ENCODE results near the gene C19orf81. TPM values are rescaled to one million over a fixed set of nuclear protein-coding genes. Genes with fewer than 3 reads are reported as not detected.

The C19orf81 gene
- polyA plus RNA-seq, 1 donor from 2014 or later: 1.3 TPM

GRCh38 chr19:50696094-50696483 lies 46.8 kb downstream of the C19orf81 start:
- H3K27ac Mint-ChIP-seq: no peak overlapping the region
- H3K9me3 Mint-ChIP-seq: peaks cover 0 to 4% (median 0%) of the 10 kb centered on the region in 3 donors
- H3K36me3 Mint-ChIP-seq: no peaks in the 10 kb centered on the region
- peaks cover 0 to 2% (median 2%) of the 10 kb centered on the region in 3 donors for H3K4me1 Mint-ChIP-seq
- no peak overlapping the region for H3K4me3 Mint-ChIP-seq
- peaks cover 41% of the 10 kb centered on the region for H3K27me3 Mint-ChIP-seq

GRCh38 chr19:50697414-50698124 lies 48.3 kb downstream of the C19orf81 start:
- Mint-ChIP-seq H3K9me3 (peaks cover 0 to 4% (median 0%) of the 10 kb centered on the region in 3 donors), H3K27ac (no peak overlapping the region), H3K4me3 (no peak overlapping the region)

GRCh38 chr19:50701367-50701985 lies 52.2 kb downstream of the C19orf81 start:
- no peak overlapping the region for H3K4me3 Mint-ChIP-seq
- H3K4me1 Mint-ChIP-seq: peaks cover 0 to 2% (median 0%) of the 10 kb centered on the region in 3 donors
- H3K27me3 Mint-ChIP-seq: peaks cover 37% of the 10 kb centered on the region
- H3K36me3 Mint-ChIP-seq: no peaks in the 10 kb centered on the region
- H3K9me3 Mint-ChIP-seq: peaks cover 0 to 4% (median 0%) of the 10 kb centered on the region in 3 donors
- H3K27ac Mint-ChIP-seq: no peak overlapping the region

More at GRCh38 chr19:50697414-50698124, 48.3 kb downstream of the C19orf81 start:
- H3K4me1 Mint-ChIP-seq: peaks cover 0 to 2% (median 2%) of the 10 kb centered on the region in 3 donors
- no peaks in the 10 kb centered on the region for H3K36me3 Mint-ChIP-seq
- H3K27me3 Mint-ChIP-seq: peaks cover 41% of the 10 kb centered on the region

GRCh38 chr19:50702158-50702870 lies 53.1 kb downstream of the C19orf81 start:
- Mint-ChIP-seq H3K9me3 (peaks cover 0 to 1% (median 0%) of the 10 kb centered on the region in 3 donors), H3K4me3 (no peak overlapping the region), H3K4me1 (no peaks in the 10 kb centered on the region), H3K36me3 (no peaks in the 10 kb centered on the region), H3K27ac (no peak overlapping the region), H3K27me3 (peaks cover 32% of the 10 kb centered on the region)

GRCh38 chr19:50702871-50703829 lies 53.9 kb downstream of the C19orf81 start:
- Mint-ChIP-seq H3K27me3 (peaks cover 28% of the 10 kb centered on the region), H3K4me1 (no peaks in the 10 kb centered on the region), H3K27ac (no peak overlapping the region), H3K36me3 (no peaks in the 10 kb centered on the region), H3K9me3 (peaks cover 0 to 2% (median 1%) of the 10 kb centered on the region in 3 donors), H3K4me3 (no peak overlapping the region)

GRCh38 chr19:50703915-50704796 lies 54.9 kb downstream of the C19orf81 start:
- Mint-ChIP-seq H3K27me3 (peaks cover 25% of the 10 kb centered on the region), H3K27ac (no peak overlapping the region), H3K4me1 (no peaks in the 10 kb centered on the region), H3K4me3 (no peak overlapping the region), H3K9me3 (peaks cover 0 to 2% (median 1%) of the 10 kb centered on the region in 3 donors), H3K36me3 (peaks cover 2% of the 10 kb centered on the region)

- H3K9me3 Mint-ChIP-seq: peaks cover 0 to 2% (median 1%) of the 10 kb centered on the region in 3 donors
These were observed 56.3 kb downstream of the C19orf81 start for GRCh38 chr19:50705422-50706019.

GRCh38 chr19:50706387-50706786 lies 57.1 kb downstream of the C19orf81 start:
- no peaks in the 10 kb centered on the region for H3K4me1 Mint-ChIP-seq
- peaks cover 0 to 2% (median 0%) of the 10 kb centered on the region in 3 donors for H3K9me3 Mint-ChIP-seq
- H3K36me3 Mint-ChIP-seq: peaks cover 2% of the 10 kb centered on the region
- no peak overlapping the region for H3K27ac Mint-ChIP-seq
- peaks cover 27% of the 10 kb centered on the region for H3K27me3 Mint-ChIP-seq
- H3K4me3 Mint-ChIP-seq: no peak overlapping the region

More at GRCh38 chr19:50705422-50706019, 56.3 kb downstream of the C19orf81 start:
- H3K4me1 Mint-ChIP-seq: no peaks in the 10 kb centered on the region
- peaks cover 25% of the 10 kb centered on the region for H3K27me3 Mint-ChIP-seq
- H3K4me3 Mint-ChIP-seq: no peak overlapping the region
- no peak overlapping the region for H3K27ac Mint-ChIP-seq
- H3K36me3 Mint-ChIP-seq: peaks cover 2% of the 10 kb centered on the region

GRCh38 chr19:50708179-50708879 lies 59.1 kb downstream of the C19orf81 start:
- no peak overlapping the region for H3K4me3 Mint-ChIP-seq
- peaks cover 2% of the 10 kb centered on the region for H3K36me3 Mint-ChIP-seq
- H3K9me3 Mint-ChIP-seq: peaks cover 0 to 2% (median 0%) of the 10 kb centered on the region in 3 donors
- peaks cover 0 to 1% (median 0%) of the 10 kb centered on the region in 3 donors for H3K4me1 Mint-ChIP-seq
- peaks cover 31% of the 10 kb centered on the region for H3K27me3 Mint-ChIP-seq
- no peak overlapping the region for H3K27ac Mint-ChIP-seq

Other genes with a start within 250 kb of the C19orf81 start
- gene SPIB, start 230.5 kb upstream of the C19orf81 start, polyA plus RNA-seq: 403 TPM
- 1.3 TPM for gene MYBPC2, start 216.6 kb upstream of the C19orf81 start, polyA plus RNA-seq
- 8.7 TPM for gene EMC10, start 172.9 kb upstream of the C19orf81 start, polyA plus RNA-seq
- gene GARIN5A, start 172.6 kb upstream of the C19orf81 start, polyA plus RNA-seq: 0.53 TPM
- 15.0 TPM for gene JOSD2, start 138.3 kb upstream of the C19orf81 start, polyA plus RNA-seq
- gene ASPDH, start 135.5 kb upstream of the C19orf81 start, polyA plus RNA-seq: not detected
- not detected for gene LRRC4B, start 81.0 kb upstream of the C19orf81 start, polyA plus RNA-seq
- gene SYT3, start 9.6 kb upstream of the C19orf81 start, polyA plus RNA-seq: not detected
- not detected for gene SHANK1, start 70.4 kb downstream of the C19orf81 start, polyA plus RNA-seq
- gene CLEC11A, start 73.9 kb downstream of the C19orf81 start, polyA plus RNA-seq: 0.61 TPM
- not detected for gene GPR32, start 121.0 kb downstream of the C19orf81 start, polyA plus RNA-seq
- not detected for gene ACP4, start 141.0 kb downstream of the C19orf81 start, polyA plus RNA-seq
- gene KLK1, start 174.3 kb downstream of the C19orf81 start, polyA plus RNA-seq: 15.5 TPM
- not detected for gene KLK15, start 184.1 kb downstream of the C19orf81 start, polyA plus RNA-seq
- gene KLK3, start 205.5 kb downstream of the C19orf81 start, polyA plus RNA-seq: not detected
- not detected for gene KLK2, start 224.0 kb downstream of the C19orf81 start, polyA plus RNA-seq

All from IgD-negative memory B cell (primary cell).